HEK293 (cell line): ENCODE data around the gene TRMT13.

Experiments
- CTCF ChIA-PET: fragments of 350-600 bp; formaldehyde crosslinking; extraction: SDS; loops from one replicate; lab custom pipeline; 2021; ENCODE audit warnings: antibody characterized with exemption; lab: Yijun Ruan, JAX
- POLR2A ChIA-PET: fragments of 300-600 bp; formaldehyde crosslinking; extraction: SDS; loops from one replicate; lab custom pipeline; 2020; ENCODE audit warnings: antibody characterized with exemption, inconsistent platforms; lab: Yijun Ruan, JAX
- H3K27ac ChIP-seq: fragments of 200-500 bp; sonication (Bioruptor generic); 2 replicates; pipeline ENCODE4 v1.5.1; 2014; ENCODE audit warnings: low read depth, low read length, control low read depth, inconsistent platforms; ENCODE audit errors: extremely low read depth
- H3K36me3 ChIP-seq, 2 experiments: fragments of 200-500 bp in 1 of 2; sonication (Bioruptor generic) in 1 of 2; 1 replicate in 1 of 2; 2 replicates in 1 of 2; pipeline ENCODE4 v1.5.1; 2014 to 2017; ENCODE audit warnings: inconsistent platforms in 2 of 2, low read length in 2 of 2; ENCODE audit not compliant: control insufficient read depth in 2 of 2, insufficient read depth in 1 of 2
- H3K4me1 ChIP-seq: fragments of 200-500 bp; sonication (Bioruptor generic); 2 replicates; pipeline ENCODE4 v1.5.1; 2014; ENCODE audit warnings: mild to moderate bottlenecking, low read length, inconsistent platforms; ENCODE audit not compliant: control insufficient read depth, insufficient read depth
- H3K4me3 ChIP-seq: 2 replicates; pipeline ENCODE4 v1.5.1; 2011; ENCODE audit warnings: low read depth, mild to moderate bottlenecking, control low read depth, low read length, moderate library complexity
- H3K9me3 ChIP-seq: fragments of 200-500 bp; sonication (Bioruptor generic); 2 replicates; pipeline ENCODE4 v1.5.1; 2014; ENCODE audit warnings: low read depth, low read length, inconsistent platforms; ENCODE audit not compliant: control insufficient read depth, insufficient read depth
- BCL11A ChIP-seq: fragments of 450-650 bp; formaldehyde crosslinking; IDR thresholded peaks from 2 replicates; pipeline ENCODE4 v1.5.1; 2016; ENCODE audit warnings: low read depth, missing biosample characterization, missing genetic modification characterization
- BCL11B ChIP-seq: fragments of 450-650 bp; formaldehyde crosslinking; IDR thresholded peaks from 2 replicates; pipeline ENCODE4 v1.5.1; 2016; ENCODE audit warnings: low read depth, missing biosample characterization, missing genetic modification characterization
- FEZF1 ChIP-seq: fragments of 450-650 bp; formaldehyde crosslinking; IDR thresholded peaks from 2 replicates; pipeline ENCODE4 v1.5.1; 2016; ENCODE audit warnings: missing biosample characterization, missing genetic modification characterization
- GLIS2 ChIP-seq: fragments of 450-650 bp; formaldehyde crosslinking; IDR thresholded peaks from 2 replicates; pipeline ENCODE4 v1.5.1; 2016; ENCODE audit warnings: missing biosample characterization, missing genetic modification characterization
- HOXA7 ChIP-seq: sonication (generic); formaldehyde crosslinking; IDR thresholded peaks from 2 replicates; pipeline ENCODE4 v1.8.1; 2022; ENCODE audit warnings: missing genetic modification reagents, borderline replicate concordance
- IKZF3 ChIP-seq: fragments of 450-650 bp; IDR thresholded peaks from 2 replicates; pipeline ENCODE4 v1.5.0; 2018; ENCODE audit warnings: missing biosample characterization, mild to moderate bottlenecking, missing genetic modification characterization, moderate library complexity
- KLF17 ChIP-seq: fragments of 450-650 bp; formaldehyde crosslinking; IDR thresholded peaks from 2 replicates; pipeline ENCODE4 v1.5.1; 2016; ENCODE audit warnings: missing biosample characterization, missing genetic modification characterization
- MEIS1 ChIP-seq: sonication (generic); formaldehyde crosslinking; IDR thresholded peaks from 2 replicates; pipeline ENCODE4 v1.8.1; 2022; ENCODE audit warnings: missing genetic modification reagents, mild to moderate bottlenecking, borderline replicate concordance
- PATZ1 ChIP-seq: fragments of 450-650 bp; formaldehyde crosslinking; IDR thresholded peaks from 2 replicates; pipeline ENCODE4 v1.5.1; 2016; ENCODE audit warnings: missing biosample characterization, missing genetic modification characterization
- SCRT2 ChIP-seq: fragments of 450-650 bp; formaldehyde crosslinking; IDR thresholded peaks from 2 replicates; pipeline ENCODE4 v1.5.1; 2016; ENCODE audit warnings: missing biosample characterization, missing genetic modification characterization
- SP2 ChIP-seq: fragments of 450-650 bp; formaldehyde crosslinking; IDR thresholded peaks from 2 replicates; pipeline ENCODE4 v1.5.1; 2016; ENCODE audit warnings: missing biosample characterization, missing genetic modification characterization
- WT1 ChIP-seq: fragments of 450-650 bp; formaldehyde crosslinking; IDR thresholded peaks from 2 replicates; pipeline ENCODE4 v1.5.1; 2016; ENCODE audit warnings: missing biosample characterization, missing genetic modification characterization
- YY1 ChIP-seq: fragments of 450-650 bp; formaldehyde crosslinking; IDR thresholded peaks from 2 replicates; pipeline ENCODE4 v1.5.1; 2018; ENCODE audit warnings: missing biosample characterization, missing genetic modification characterization
- ZBTB20 ChIP-seq: fragments of 450-650 bp; formaldehyde crosslinking; IDR thresholded peaks from 2 replicates; pipeline ENCODE4 v1.5.1; 2016; ENCODE audit warnings: missing biosample characterization, missing genetic modification characterization
- ZBTB48 ChIP-seq: fragments of 450-650 bp; formaldehyde crosslinking; IDR thresholded peaks from 2 replicates; pipeline ENCODE4 v1.5.1; 2016; ENCODE audit warnings: missing biosample characterization, missing genetic modification characterization
- ZBTB7A ChIP-seq: fragments of 450-650 bp; formaldehyde crosslinking; IDR thresholded peaks from 2 replicates; pipeline ENCODE4 v1.5.1; 2016; ENCODE audit warnings: low read depth, missing biosample characterization, missing genetic modification characterization
- ZEB2 ChIP-seq: fragments of 450-650 bp; formaldehyde crosslinking; IDR thresholded peaks from 2 replicates; pipeline ENCODE4 v1.5.1; 2016; ENCODE audit warnings: missing biosample characterization, missing genetic modification characterization
- ZNF16 ChIP-seq: fragments of 450-650 bp; formaldehyde crosslinking; IDR thresholded peaks from 2 replicates; pipeline ENCODE4 v1.5.1; 2016; ENCODE audit warnings: low read depth, missing biosample characterization, missing genetic modification characterization
- ZNF239 ChIP-seq: fragments of 450-650 bp; formaldehyde crosslinking; IDR thresholded peaks from 2 replicates; pipeline ENCODE4 v1.5.1; 2016; ENCODE audit warnings: missing biosample characterization, missing genetic modification characterization
- ZNF24 ChIP-seq: fragments of 450-650 bp; formaldehyde crosslinking; IDR thresholded peaks from 2 replicates; pipeline ENCODE4 v1.5.1; 2016; ENCODE audit warnings: missing biosample characterization, missing genetic modification characterization
- ZNF335 ChIP-seq: fragments of 450-650 bp; formaldehyde crosslinking; conservative IDR thresholded peaks from 2 replicates; pipeline ENCODE4 v1.5.1; 2016; ENCODE audit warnings: missing biosample characterization, missing genetic modification characterization
- ZNF366 ChIP-seq: fragments of 450-650 bp; formaldehyde crosslinking; conservative IDR thresholded peaks from 2 replicates; pipeline ENCODE4 v1.5.1; 2016; ENCODE audit warnings: missing biosample characterization, missing genetic modification characterization
- ZNF423 ChIP-seq: fragments of 450-650 bp; formaldehyde crosslinking; IDR thresholded peaks from 2 replicates; pipeline ENCODE4 v1.5.1; 2016; ENCODE audit warnings: missing biosample characterization, missing genetic modification characterization
- ZNF501 ChIP-seq: fragments of 450-650 bp; formaldehyde crosslinking; IDR thresholded peaks from 2 replicates; pipeline ENCODE4 v1.5.1; 2016; ENCODE audit warnings: missing biosample characterization, missing genetic modification characterization
- ZNF529 ChIP-seq: fragments of 450-650 bp; formaldehyde crosslinking; IDR thresholded peaks from 2 replicates; pipeline ENCODE4 v1.5.1; 2017; ENCODE audit warnings: missing genetic modification characterization, missing biosample characterization; ENCODE audit not compliant: insufficient replicate concordance
- ZNF530 ChIP-seq: fragments of 450-650 bp; formaldehyde crosslinking; IDR thresholded peaks from 2 replicates; pipeline ENCODE4 v1.5.1; 2016; ENCODE audit warnings: low read depth, missing biosample characterization, missing genetic modification characterization
- ZNF548 ChIP-seq: fragments of 450-650 bp; formaldehyde crosslinking; IDR thresholded peaks from 2 replicates; pipeline ENCODE4 v1.5.1; 2016; ENCODE audit warnings: missing biosample characterization, missing genetic modification characterization
- ZNF658 ChIP-seq: fragments of 450-650 bp; formaldehyde crosslinking; IDR thresholded peaks from 2 replicates; pipeline ENCODE4; 2016; ENCODE audit warnings: missing biosample characterization, missing genetic modification characterization
- ZNF707 ChIP-seq: fragments of 450-650 bp; formaldehyde crosslinking; IDR thresholded peaks from 2 replicates; pipeline ENCODE4 v1.5.1; 2016; ENCODE audit warnings: missing biosample characterization, missing genetic modification characterization
- ZNF776 ChIP-seq: fragments of 450-650 bp; formaldehyde crosslinking; IDR thresholded peaks from 2 replicates; pipeline ENCODE4 v1.5.0; 2017; ENCODE audit warnings: missing biosample characterization, missing genetic modification characterization, borderline replicate concordance
- TF ChIP-seq, protein P1 (sequence below): fragments of 450-650 bp; formaldehyde crosslinking; IDR thresholded peaks from 2 replicates; pipeline ENCODE4 v1.5.1; 2016; ENCODE audit warnings: missing biosample characterization, missing genetic modification characterization
- TF ChIP-seq, protein P2 (sequence below): fragments of 450-650 bp; formaldehyde crosslinking; IDR thresholded peaks from 2 replicates; pipeline ENCODE4 v1.5.1; 2017; ENCODE audit warnings: missing biosample characterization, missing genetic modification characterization

The TRMT13 gene

GRCh38 chr1:100168051-100168450 is 35.1 kb downstream of the TRMT13 start:
- TF ChIP-seq ZNF530 (tag by site-specific recombination) (no peak), ZBTB20 (tag by site-specific recombination) (no peak), SP2 (tag by site-specific recombination) (no peak), ZNF548 (no peak), MEIS1 (CRISPR knock-in tag) (no peak), ZNF707 (tag by site-specific recombination) (no peak), ZNF366 (tag by site-specific recombination) (no peak), ZNF529 (tag by site-specific recombination) (no peak), ZNF501 (tag by site-specific recombination) (no peak), ZNF16 (tag by site-specific recombination) (no peak), PATZ1 (no peak), ZNF776 (tag by site-specific recombination) (no peak), ZEB2 (no peak), ZNF423 (tag by site-specific recombination) (no peak), GLIS2 (no peak), KLF17 (tag by site-specific recombination) (no peak), SCRT2 (tag by site-specific recombination) (no peak), ZNF335 (tag by site-specific recombination) (no peak)
- TF ChIP-seq, protein P1, sequence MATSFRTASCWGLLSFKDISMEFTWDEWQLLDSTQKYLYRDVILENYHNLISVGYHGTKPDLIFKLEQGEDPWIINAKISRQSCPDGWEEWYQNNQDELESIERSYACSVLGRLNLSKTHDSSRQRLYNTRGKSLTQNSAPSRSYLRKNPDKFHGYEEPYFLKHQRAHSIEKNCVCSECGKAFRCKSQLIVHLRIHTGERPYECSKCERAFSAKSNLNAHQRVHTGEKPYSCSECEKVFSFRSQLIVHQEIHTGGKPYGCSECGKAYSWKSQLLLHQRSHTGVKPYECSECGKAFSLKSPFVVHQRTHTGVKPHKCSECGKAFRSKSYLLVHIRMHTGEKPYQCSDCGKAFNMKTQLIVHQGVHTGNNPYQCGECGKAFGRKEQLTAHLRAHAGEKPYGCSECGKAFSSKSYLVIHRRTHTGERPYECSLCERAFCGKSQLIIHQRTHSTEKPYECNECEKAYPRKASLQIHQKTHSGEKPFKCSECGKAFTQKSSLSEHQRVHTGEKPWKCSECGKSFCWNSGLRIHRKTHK: no peak
- no peaks in the 10 kb centered on the region for H3K9me3 ChIP-seq
- ChIA-PET POLR2A (no interaction called here), CTCF (interaction anchor here (0.7 kb wide), 1 partner anchor 33 kb away, joined by 3 read pairs; no protein-coding TSS in a partner anchor)
- no peak overlapping the region for H3K4me3 ChIP-seq
- H3K27ac ChIP-seq: no peak overlapping the region
- H3K36me3 ChIP-seq: no peaks in the 10 kb centered on the region
- no peaks in the 10 kb centered on the region for H3K4me1 ChIP-seq

DNA sequence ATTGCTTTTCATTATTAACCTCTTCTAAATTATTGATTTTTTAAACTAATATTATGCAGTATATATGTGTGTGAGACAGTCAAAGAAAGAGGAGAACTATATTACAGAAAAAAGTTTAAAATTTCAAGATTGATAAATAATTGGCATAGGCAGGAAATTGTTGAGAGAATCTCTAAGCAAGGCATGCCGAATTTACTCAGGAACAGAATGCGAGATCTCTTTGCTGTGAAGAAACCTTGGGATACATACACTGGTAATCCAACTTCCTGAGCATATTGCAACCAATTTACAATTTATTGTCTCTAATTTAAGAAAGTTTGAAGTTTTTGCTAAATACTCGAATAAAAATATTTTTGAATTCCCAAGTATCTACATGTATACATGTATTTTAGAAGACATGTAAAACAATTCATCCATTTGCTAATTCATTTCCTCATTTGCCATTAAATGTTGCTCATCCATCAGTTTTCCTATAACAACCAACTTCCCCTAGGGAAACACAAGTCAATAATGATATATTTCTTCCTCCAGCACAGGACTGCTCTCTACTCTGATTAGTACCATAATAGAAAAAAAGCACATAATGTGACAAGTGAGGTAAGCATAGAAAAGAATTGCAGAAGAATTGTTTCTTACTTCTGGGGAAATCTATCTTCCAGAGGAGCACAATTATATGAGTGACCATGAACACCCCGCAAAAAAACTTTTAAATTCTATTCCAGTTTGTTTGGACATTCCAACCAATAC is 44.5 kb downstream of the TRMT13 start:
- Histone ChIP-seq H3K27ac (no peak overlapping the region), H3K4me3 (no peak overlapping the region), H3K9me3 (no peaks in the 10 kb centered on the region), H3K36me3 (no peaks in the 10 kb centered on the region), H3K4me1 (no peaks in the 10 kb centered on the region)
- ChIA-PET CTCF (interaction anchor here (0.8 kb wide), 1 partner anchor 279 kb away, joined by 3 read pairs; no protein-coding TSS in a partner anchor), POLR2A (no interaction called here)
- TF ChIP-seq FEZF1 (tag by site-specific recombination) (no peak), YY1 (no peak), ZBTB48 (tag by site-specific recombination) (no peak), BCL11A (tag by site-specific recombination) (no peak), IKZF3 (tag by site-specific recombination) (no peak), WT1 (tag by site-specific recombination) (no peak), KLF17 (tag by site-specific recombination) (no peak), HOXA7 (CRISPR knock-in tag) (no peak), ZNF658 (tag by site-specific recombination) (no peak), BCL11B (tag by site-specific recombination) (no peak), ZBTB7A (tag by site-specific recombination) (no peak), ZNF24 (tag by site-specific recombination) (no peak), ZNF239 (no peak)
- TF ChIP-seq, protein P2, sequence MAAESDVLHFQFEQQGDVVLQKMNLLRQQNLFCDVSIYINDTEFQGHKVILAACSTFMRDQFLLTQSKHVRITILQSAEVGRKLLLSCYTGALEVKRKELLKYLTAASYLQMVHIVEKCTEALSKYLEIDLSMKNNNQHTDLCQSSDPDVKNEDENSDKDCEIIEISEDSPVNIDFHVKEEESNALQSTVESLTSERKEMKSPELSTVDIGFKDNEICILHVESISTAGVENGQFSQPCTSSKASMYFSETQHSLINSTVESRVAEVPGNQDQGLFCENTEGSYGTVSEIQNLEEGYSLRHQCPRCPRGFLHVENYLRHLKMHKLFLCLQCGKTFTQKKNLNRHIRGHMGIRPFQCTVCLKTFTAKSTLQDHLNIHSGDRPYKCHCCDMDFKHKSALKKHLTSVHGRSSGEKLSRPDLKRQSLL: no peak
